HCT116 (cell line): ENCODE data around the gene IGSF10. TPM values are rescaled to one million over a fixed set of nuclear protein-coding genes. Genes with fewer than 3 reads are reported as not detected.

ENCODE experiments used
- ATAC-seq: fragments of 200-7000 bp; cut with Tn5 transposase; 2 replicates; pipeline ENCODE4 v1.9.1; 2020; ENCODE audit warnings: mild to moderate bottlenecking, moderate library complexity
- BruUV-seq: library from RNA; stranded (reverse); fragments of 400-500 nt; replicated peaks from 2 replicates; lab custom pipeline; 2021; lab: Mats Ljungman, UMichigan
- CTCF ChIA-PET: fragments of 300-600 bp; sonication (Branson Sonifier 250); formaldehyde crosslinking; loops from one replicate; lab custom pipeline; 2021; ENCODE audit warnings: antibody characterized with exemption; lab: Charles Lee
- POLR2A ChIA-PET: fragments of 300-600, 350-600 bp; sonication (Branson Sonifier 250); formaldehyde crosslinking; loops from one replicate; lab custom pipeline; 2021; ENCODE audit warnings: antibody characterized with exemption; lab: Charles Lee
- RAD21 ChIA-PET, 2 experiments: fragments of 300-600 bp; sonication (Branson Sonifier 250); formaldehyde crosslinking; loops; one replicate each; lab custom pipeline; 2023; ENCODE audit warnings: low total read pairs in 2 of 2; ENCODE audit not compliant: uncharacterized antibody in 2 of 2, unreplicated experiment in 2 of 2, low non-redundant PET in 1 of 2; lab: Charles Lee
- DNase-seq: peaks from one replicate; pipeline ENCODE4 v3.0.0-alpha.2; 2010; ENCODE audit warnings: low read depth, low spot score
- H2AFZ ChIP-seq: fragments of 200-600 bp; shearing (Covaris generic), sonication (generic); 2 replicates; pipeline ENCODE4 v1.6.1; 2017; ENCODE audit warnings: low read depth, mixed run types, mixed read lengths, antibody characterized with exemption, low read length; ENCODE audit not compliant: poor library complexity, severe bottlenecking
- H3K27ac ChIP-seq: 2 replicates; pipeline ENCODE4 v1.5.1; 2012; ENCODE audit warnings: low read depth, low read length
- H3K27me3 ChIP-seq: fragments of 200-600 bp; sonication (generic); 2 replicates; pipeline ENCODE4 v1.6.1; 2016; ENCODE audit warnings: mixed run types, low read length, mixed read lengths; ENCODE audit not compliant: insufficient read depth
- H3K36me3 ChIP-seq, 2 experiments: fragments of 200-500 bp in 1 of 2; fragments of 200-600 bp in 1 of 2; sonication (Bioruptor generic) in 1 of 2; sonication (generic) in 1 of 2; 2 replicates each; pipeline versions ENCODE4 v1.5.1 to v1.6.1; 2014 to 2016; ENCODE audit warnings: low read length in 2 of 2, inconsistent platforms in 1 of 2, mixed read lengths in 1 of 2, mixed run types in 1 of 2; ENCODE audit not compliant: insufficient read depth in 2 of 2, control insufficient read depth in 1 of 2
- H3K4me1 ChIP-seq, 2 experiments: fragments of 200-600 bp in 1 of 2; sonication (generic) in 1 of 2; 2 replicates each; pipeline versions ENCODE4 v1.5.1 to v1.6.1; 2012 to 2017; ENCODE audit warnings: low read length in 2 of 2, inconsistent platforms in 1 of 2, mild to moderate bottlenecking in 1 of 2, mixed read lengths in 1 of 2, mixed run types in 1 of 2, moderate library complexity in 1 of 2; ENCODE audit not compliant: insufficient read depth in 2 of 2, control insufficient read depth in 1 of 2
- H3K4me2 ChIP-seq: fragments of 200-600 bp; sonication (generic); 2 replicates; pipeline ENCODE4 v1.6.1; 2017; ENCODE audit warnings: mixed run types, low read length, mixed read lengths
- H3K4me3 ChIP-seq, 2 experiments: fragments of 200-600 bp in 1 of 2; sonication (generic) in 1 of 2; replicated peaks in 1 of 2; 2 replicates each; pipeline ENCODE4 v1.5.1; 2011 to 2016; ENCODE audit warnings: low read length in 2 of 2, control low read depth in 1 of 2, low read depth in 1 of 2, mild to moderate bottlenecking in 1 of 2, mixed read lengths in 1 of 2, mixed run types in 1 of 2
- H3K79me2 ChIP-seq: fragments of 200-600 bp; sonication (generic); 2 replicates; pipeline ENCODE4 v1.6.1; 2017; ENCODE audit warnings: mild to moderate bottlenecking, mixed run types, low read length, moderate library complexity, mixed read lengths; ENCODE audit not compliant: insufficient read depth
- H3K9ac ChIP-seq: fragments of 200-600 bp; sonication (generic); 2 replicates; pipeline ENCODE4 v1.6.1; 2016; ENCODE audit warnings: low read length, mixed read lengths
- H3K9me2 ChIP-seq: fragments of 200-600 bp; sonication (generic), shearing (Covaris generic); 2 replicates; pipeline ENCODE4 v1.6.1; 2017; ENCODE audit warnings: mixed run types, mild to moderate bottlenecking, moderate library complexity; ENCODE audit not compliant: insufficient read depth
- H3K9me3 ChIP-seq, 2 experiments: fragments of 200-500 bp in 1 of 2; fragments of 200-600 bp in 1 of 2; sonication (Bioruptor generic) in 1 of 2; sonication (generic) in 1 of 2; 2 replicates each; pipeline ENCODE4 v1.6.1; 2014 to 2017; ENCODE audit warnings: low read length in 2 of 2, mixed read lengths in 2 of 2, inconsistent platforms in 1 of 2, low read depth in 1 of 2, mild to moderate bottlenecking in 1 of 2, mixed run types in 1 of 2, moderate library complexity in 1 of 2; ENCODE audit not compliant: control insufficient read depth in 1 of 2, insufficient read depth in 1 of 2
- H4K20me1 ChIP-seq: fragments of 200-600 bp; sonication (generic), shearing (Covaris generic); 2 replicates; pipeline ENCODE4 v1.6.1; 2017; ENCODE audit warnings: mixed run types, mild to moderate bottlenecking, moderate library complexity; ENCODE audit not compliant: insufficient read depth
- CEBPB ChIP-seq: IDR thresholded peaks from 2 replicates; pipeline ENCODE4 v1.6.1; 2012; ENCODE audit warnings: low read depth
- POLR2A ChIP-seq: IDR thresholded peaks from 2 replicates; pipeline ENCODE4 v1.7.0; 2011; ENCODE audit warnings: borderline replicate concordance; ENCODE audit not compliant: insufficient read depth, insufficient read length; ENCODE audit errors: extremely low read depth
- RAD21 ChIP-seq: IDR thresholded peaks from 2 replicates; pipeline ENCODE4 v1.6.1; 2012; ENCODE audit warnings: low read depth, mild to moderate bottlenecking
- SIN3A ChIP-seq: IDR thresholded peaks from 2 replicates; pipeline ENCODE4 v1.6.1; 2012; ENCODE audit warnings: low read depth
- SP1 ChIP-seq: IDR thresholded peaks from 2 replicates; pipeline ENCODE4 v1.6.1; 2012; ENCODE audit warnings: low read depth
- SRF ChIP-seq: IDR thresholded peaks from 2 replicates; pipeline ENCODE4 v1.6.1; 2012; ENCODE audit warnings: low read depth
- TCF7L2 ChIP-seq: IDR thresholded peaks from 2 replicates; pipeline ENCODE4 v1.7.0; 2011; ENCODE audit warnings: borderline replicate concordance, inconsistent platforms; ENCODE audit not compliant: insufficient read depth, insufficient read length; ENCODE audit errors: extremely low read depth
- intact Hi-C: fragments of 100-400 bp; cut with micrococcal nuclease; formaldehyde crosslinking; loops from 2 replicates; pipeline ENCODE4 v1.10.0; 2022
- total RNA-seq: library from RNA; stranded (reverse); gene quantifications from one replicate; pipeline ENCODE4 v1.2.1, GENCODE V29; 2021; ENCODE audit not compliant: unreplicated experiment
- TF ChIP-seq, protein P1 (sequence below): IDR thresholded peaks from 2 replicates; pipeline ENCODE4 v1.6.1; 2011; ENCODE audit warnings: mild to moderate bottlenecking, low read length, moderate library complexity; ENCODE audit not compliant: insufficient replicate concordance; ENCODE audit errors: extremely low read depth
- TF ChIP-seq, protein P2 (sequence below), 3 experiments: fragments of 200-600 bp in 1 of 3; sonication (generic) in 1 of 3; IDR thresholded peaks in 2 of 3; conservative IDR thresholded peaks in 1 of 3; 2 replicates each; pipeline ENCODE4 v1.5.1; 2012 to 2017; ENCODE audit warnings: low read depth in 2 of 3, low read length in 2 of 3, antibody characterized with exemption in 1 of 3, borderline replicate concordance in 1 of 3, control low read depth in 1 of 3, mild to moderate bottlenecking in 1 of 3, mixed read lengths in 1 of 3, mixed run types in 1 of 3, moderate library complexity in 1 of 3; ENCODE audit not compliant: insufficient read depth in 1 of 3

IGSF10 gene
- total RNA-seq, 1 experiment from 2014 or later, result 0.02 TPM

DNA sequence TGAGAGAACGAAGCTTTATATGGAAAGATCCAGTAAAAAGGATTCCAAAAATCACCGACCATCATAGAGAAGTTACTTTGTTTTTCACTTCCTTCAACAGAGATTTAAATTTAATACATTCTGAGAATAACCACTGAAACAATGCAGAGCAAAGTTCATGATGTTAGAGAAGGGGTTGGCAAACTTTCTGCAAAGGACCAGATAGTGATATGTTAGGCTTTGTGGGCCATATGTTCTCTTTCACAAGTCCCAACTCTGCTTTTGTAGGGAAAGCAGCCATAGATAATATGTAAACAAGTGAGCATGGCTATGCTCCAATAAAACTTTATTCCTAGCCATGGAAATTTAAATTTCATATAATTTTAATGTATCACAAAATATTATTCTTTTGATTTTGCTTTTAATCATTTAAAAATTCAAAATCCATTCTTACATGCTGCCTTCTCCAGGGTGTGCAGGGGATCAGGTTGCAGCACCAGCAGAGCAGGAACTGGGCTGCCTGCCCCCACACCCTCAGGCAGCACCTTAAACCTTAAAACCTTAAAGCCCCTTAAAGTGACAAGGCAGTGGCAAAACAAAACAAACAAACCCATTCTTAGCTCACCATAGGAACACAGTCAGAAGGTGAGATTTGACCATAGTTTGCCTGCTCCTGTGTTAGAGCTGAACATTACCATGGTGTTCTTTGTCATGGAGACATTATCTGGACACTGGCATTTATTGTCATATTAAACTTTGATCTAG, 16.9 kb upstream of the IGSF10 start:
- Histone ChIP-seq H3K27ac (no peak overlapping the region), H3K4me2 (no peak overlapping the region), H3K9me2 (no peaks in the 10 kb centered on the region), H3K9me3 (no peaks in the 10 kb centered on the region), H3K79me2 (no peaks in the 10 kb centered on the region), H3K27me3 (no peaks in the 10 kb centered on the region), H3K4me1 (peaks cover 0 to 5% of the 10 kb centered on the region in 2 experiments; a peak in 1 of 4 replicates), H3K36me3 (no peaks in the 10 kb centered on the region), H4K20me1 (no peaks in the 10 kb centered on the region), H3K9ac (no peak overlapping the region), H2AFZ (no peak overlapping the region), H3K4me3 (no peak overlapping the region)
- ChIA-PET POLR2A (no interaction called here), RAD21 (no interaction called here), CTCF (interaction anchor here (2.0 kb wide), 1 partner anchor 10 kb away, joined by 7 read pairs; no protein-coding TSS in a partner anchor)
- DNase-seq, result no peak
- no peak for ATAC-seq
- intact Hi-C loops, result no loop called here
- no TSS peak for BruUV-seq
- TF ChIP-seq, protein P1, sequence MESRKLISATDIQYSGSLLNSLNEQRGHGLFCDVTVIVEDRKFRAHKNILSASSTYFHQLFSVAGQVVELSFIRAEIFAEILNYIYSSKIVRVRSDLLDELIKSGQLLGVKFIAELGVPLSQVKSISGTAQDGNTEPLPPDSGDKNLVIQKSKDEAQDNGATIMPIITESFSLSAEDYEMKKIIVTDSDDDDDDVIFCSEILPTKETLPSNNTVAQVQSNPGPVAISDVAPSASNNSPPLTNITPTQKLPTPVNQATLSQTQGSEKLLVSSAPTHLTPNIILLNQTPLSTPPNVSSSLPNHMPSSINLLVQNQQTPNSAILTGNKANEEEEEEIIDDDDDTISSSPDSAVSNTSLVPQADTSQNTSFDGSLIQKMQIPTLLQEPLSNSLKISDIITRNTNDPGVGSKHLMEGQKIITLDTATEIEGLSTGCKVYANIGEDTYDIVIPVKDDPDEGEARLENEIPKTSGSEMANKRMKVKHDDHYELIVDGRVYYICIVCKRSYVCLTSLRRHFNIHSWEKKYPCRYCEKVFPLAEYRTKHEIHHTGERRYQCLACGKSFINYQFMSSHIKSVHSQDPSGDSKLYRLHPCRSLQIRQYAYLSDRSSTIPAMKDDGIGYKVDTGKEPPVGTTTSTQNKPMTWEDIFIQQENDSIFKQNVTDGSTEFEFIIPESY, result no peak
- TF ChIP-seq SIN3A, result no peak
- no peak for TF ChIP-seq CEBPB
- TF ChIP-seq TCF7L2, result no peak
- TF ChIP-seq, protein P2, sequence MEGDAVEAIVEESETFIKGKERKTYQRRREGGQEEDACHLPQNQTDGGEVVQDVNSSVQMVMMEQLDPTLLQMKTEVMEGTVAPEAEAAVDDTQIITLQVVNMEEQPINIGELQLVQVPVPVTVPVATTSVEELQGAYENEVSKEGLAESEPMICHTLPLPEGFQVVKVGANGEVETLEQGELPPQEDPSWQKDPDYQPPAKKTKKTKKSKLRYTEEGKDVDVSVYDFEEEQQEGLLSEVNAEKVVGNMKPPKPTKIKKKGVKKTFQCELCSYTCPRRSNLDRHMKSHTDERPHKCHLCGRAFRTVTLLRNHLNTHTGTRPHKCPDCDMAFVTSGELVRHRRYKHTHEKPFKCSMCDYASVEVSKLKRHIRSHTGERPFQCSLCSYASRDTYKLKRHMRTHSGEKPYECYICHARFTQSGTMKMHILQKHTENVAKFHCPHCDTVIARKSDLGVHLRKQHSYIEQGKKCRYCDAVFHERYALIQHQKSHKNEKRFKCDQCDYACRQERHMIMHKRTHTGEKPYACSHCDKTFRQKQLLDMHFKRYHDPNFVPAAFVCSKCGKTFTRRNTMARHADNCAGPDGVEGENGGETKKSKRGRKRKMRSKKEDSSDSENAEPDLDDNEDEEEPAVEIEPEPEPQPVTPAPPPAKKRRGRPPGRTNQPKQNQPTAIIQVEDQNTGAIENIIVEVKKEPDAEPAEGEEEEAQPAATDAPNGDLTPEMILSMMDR (IDR thresholded peaks at IDR 0.05 in 2 of 3, conservative IDR thresholded peaks at IDR 0.05 in 1 of 3; ENCODE audit: borderline replicate concordance in 1 of 3, insufficient read depth in 1 of 3, low read depth in 2 of 3, low read length in 2 of 3), result no peak
- no peak for TF ChIP-seq POLR2A
- TF ChIP-seq SP1, result no peak
- no peak for TF ChIP-seq SRF
- no peak for TF ChIP-seq RAD21
